Occipital lobe (tissue), 2 donors: ENCODE data around the gene ZCCHC2. TPM values are rescaled to one million over a fixed set of nuclear protein-coding genes. Genes with fewer than 3 reads are reported as not detected.
A peak's percentile ranks its signal among the peaks of the same experiment; 100 is the strongest.

Source experiments
- DNase-seq: peaks from one replicate; lab custom pipeline; 2025; lab: John Stamatoyannopoulos, UW
- total RNA-seq: library from RNA; depleted of rRNA; stranded (reverse); fragments of >200 nt; gene quantifications from one replicate; pipeline ENCODE4 v1.2.3, GENCODE V29; 2014

Gene ZCCHC2
- total RNA-seq: 13.1 TPM

DNA sequence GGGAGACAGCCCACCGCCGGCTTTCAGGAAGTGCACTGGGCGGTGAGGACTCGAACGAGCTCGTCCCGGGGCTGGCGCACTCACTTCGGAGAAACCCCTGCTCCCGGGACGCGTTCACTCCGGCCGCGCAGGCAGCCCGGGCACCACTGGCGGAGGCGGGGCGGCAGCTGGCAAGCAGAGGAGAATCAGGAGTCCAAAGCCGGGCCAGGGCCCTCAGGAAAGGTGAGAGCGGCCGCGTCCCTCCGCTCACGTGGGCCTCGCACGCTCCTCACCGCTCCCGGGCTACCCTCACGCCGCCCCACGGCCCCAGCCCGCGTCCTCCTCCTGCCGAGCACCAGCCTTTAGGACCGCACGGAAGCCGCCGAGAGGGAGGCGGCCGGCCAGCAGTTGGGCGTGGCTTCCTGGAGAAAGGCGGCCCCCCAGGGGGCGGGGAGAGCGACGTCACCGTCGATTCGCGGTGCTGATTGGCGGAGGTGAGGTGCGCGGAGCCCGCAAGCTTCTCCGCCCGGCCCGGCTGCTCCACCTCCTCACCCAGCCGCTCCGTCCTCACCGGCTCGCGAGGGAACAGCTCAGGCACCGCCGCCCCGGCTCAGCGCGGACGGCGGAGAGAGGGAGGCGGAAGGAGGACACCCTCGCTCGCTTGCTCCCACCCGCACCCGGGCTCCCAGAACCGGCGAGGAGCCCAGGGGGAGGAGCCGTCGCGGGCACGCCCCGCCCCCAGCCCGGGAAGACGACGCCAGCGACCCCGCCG lies at the start of gene ZCCHC2:
Gene ZCCHC2 (plus strand): TSS at position 522 of the 751 bp plus-strand sequence. CDS start 400 bp downstream, outside the sequence.
- peak; percentile 98 for DNase-seq

DNA sequence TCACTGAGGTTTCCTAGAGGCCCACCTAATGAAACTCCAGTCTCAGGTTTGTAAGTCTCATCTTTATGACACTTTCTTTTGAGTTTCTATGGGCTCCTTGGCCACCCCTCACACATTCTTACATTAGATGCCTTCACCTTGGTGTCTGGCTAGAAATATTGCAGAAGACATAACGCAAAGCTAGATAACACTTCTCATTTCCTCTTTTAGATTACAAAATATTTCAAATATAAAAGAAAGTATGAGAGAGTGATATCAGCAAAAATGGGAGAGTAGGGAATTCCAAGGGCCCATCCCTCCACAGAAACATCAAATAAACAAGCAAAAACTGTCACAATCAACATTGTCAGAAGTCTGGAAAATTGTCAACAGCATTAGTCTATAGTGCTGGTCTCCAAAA lies 43.3 kb upstream of the ZCCHC2 start:
- no peak for DNase-seq

DNA sequence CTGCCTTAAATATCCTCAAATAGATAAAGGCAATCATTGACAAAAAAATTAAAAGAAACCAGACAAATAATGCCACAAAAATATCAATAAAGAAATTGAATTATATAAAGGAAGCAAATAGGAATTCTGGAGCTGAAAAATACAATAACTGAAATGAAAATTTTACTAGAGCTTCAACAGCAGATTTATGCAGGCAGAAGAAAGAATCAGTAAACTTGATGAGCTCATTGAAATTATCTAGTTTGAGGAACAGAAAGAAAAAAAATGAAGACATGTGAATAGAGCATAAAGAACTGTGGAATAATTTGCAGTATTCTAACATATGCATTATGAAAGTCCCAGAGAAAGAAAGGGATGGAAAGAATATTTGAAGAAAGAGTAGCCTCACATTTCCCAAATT lies 41.9 kb upstream of the ZCCHC2 start:
- no peak for DNase-seq

DNA sequence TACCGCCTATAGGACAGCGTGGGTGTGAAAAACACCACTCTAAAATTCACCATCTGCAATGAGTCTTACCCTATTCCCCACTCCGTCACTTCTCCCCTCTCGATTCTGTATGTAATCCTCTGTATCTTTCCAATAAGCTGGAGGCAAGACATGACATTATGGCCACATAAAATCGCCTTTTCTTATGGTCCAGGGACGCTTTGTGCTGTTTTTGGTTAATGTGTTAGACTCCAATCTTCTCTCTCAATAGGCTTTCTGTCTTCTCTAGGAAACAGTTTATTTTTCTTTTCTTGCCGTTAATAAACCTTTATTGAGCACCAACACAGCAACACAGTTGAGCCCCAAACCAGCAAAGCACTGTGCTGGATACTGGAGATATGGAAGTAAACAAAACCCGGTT lies 37.9 kb upstream of the ZCCHC2 start:
- no peak for DNase-seq

DNA sequence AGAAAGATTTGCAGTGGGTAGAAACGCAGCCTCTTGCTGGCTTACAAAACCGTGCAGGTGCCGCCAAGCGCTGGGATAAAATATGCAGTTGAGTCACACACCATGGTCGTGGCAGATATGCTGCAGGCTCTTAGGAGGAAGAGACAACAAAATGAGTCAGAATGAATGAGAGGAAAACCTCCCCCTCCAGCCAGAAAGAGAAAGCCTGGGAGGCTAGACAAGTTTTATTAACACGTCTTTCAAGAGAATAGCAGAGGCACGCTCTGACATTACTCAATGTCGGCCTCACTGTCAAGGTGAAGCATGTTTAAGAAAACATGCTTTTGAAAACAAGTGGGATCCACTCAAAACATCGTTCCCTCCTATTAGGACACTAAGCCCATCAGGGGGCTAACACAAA lies 37.1 kb upstream of the ZCCHC2 start:
- peak; percentile 21 for DNase-seq

DNA sequence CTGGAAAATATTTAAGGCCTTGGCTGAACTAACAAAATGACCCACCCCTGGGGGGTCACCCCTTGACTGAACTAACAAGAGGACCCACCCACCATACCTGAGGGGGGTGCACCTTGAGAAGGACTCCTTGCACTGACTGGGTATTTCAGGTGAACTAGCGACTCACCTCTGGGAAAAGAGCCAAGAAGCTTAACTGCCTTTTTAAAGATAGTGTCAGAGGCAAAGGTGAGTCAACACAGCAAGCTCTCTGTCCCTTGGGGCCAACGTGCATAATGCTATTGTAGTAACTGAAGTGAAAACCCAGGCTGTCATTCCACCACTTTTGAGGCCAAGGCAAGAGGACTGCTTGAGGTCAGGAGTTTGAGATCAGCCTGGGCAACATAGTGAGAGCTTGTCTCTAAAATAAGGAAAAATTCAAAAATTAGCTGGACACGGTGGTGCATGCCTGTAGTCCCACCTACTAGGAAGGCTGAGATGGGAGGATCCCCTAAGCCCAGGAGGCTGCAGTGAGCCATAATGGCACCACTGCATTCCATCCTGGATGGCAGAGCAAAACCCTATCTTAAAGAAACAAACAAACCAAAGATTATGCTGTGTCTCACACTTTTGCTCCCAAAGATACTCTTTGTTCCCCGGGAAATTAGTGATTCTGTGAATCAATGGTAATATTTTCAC lies 36.4 kb upstream of the ZCCHC2 start:
- DNase-seq: no peak

DNA sequence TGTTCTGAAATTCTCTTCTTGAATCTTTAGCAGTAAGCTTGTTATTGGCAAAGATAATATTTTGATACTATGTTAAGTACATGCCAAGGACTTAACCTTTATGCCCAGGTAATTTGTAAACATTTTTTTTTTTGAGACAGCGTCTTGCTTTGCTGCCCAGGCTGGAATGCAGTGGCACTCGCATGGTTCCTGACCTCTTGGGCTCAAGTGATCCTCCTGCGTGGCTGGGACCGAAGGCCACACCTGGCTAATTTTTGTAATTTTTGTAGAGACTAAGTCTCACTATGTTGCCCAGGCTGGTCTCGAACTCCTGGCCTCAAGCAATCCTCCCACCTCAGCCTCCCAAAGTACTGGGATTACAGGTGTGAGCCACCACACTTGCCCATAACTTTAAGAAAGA lies 35.7 kb upstream of the ZCCHC2 start:
- no peak for DNase-seq

DNA sequence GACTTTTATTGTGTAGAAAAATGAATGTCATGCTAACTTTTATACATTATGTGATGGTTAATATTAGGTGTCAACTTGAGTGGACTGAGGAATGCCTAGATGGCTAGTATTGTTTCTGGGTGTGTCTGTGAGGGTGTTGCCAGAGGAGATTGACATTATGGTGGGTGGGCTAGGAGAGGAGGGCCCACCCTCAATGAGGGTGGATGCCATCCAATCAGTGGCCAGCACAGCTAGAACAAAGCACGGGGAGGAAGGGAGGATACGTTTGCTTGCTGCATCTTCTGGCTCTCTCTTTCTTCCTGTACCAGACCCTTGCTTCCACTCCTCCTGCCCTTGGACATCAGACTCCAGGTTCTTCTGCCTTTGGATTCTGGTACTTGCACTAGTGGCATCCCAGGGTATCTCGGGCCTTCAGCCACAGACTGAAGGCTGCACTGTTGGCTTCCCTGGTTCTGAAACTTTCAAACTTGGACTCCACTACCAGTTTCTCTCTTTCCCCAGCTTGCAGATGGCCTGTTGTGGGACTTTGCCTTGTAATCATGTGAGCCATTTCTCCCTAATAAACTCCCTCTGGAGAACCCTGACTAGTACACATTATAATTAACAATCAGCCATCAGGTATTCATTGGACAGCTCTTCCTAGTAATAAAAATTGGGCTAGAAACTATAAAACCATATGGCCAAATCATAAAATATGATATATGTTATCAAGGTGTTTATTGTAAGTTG lies 31.7 kb upstream of the ZCCHC2 start:
- DNase-seq: no peak

DNA sequence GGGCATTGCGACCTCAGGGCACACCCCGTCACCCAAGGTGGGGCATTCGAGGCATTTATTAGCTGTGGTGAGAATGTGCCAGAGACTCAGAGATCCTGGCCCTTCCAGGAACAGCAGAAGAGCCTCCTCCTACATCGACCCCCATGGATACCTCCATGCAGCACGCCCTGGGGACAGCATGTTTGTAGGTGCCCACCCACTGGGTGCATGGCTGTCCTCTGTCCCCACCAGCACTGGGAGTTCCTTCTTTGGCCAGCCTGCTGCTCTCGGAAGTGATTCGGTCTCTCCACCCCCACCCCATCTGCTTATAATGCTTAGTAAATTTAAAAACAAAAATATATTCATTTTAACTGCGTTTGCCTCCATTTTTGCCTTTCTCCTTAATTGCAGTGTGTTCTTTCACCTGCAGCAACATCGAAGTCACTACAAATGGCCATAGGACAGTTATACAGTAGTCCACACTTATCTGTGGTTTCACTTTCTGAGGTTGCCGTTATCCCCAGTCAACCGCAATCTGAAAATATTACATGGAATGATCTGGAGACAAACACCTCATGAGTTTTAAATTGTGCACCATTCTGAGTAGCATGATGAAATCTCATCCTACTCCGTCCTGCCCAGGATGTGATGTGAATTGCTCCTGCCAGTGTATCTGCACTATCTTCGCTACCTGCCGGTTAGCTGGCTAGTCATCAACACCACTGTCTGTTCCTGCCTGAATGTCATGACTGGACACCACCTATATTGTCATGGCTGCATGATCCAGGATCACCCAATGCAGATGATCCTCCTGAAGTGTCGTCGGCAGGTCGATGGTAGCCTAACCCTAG lies 29.6 kb upstream of the ZCCHC2 start:
- DNase-seq: no peak

DNA sequence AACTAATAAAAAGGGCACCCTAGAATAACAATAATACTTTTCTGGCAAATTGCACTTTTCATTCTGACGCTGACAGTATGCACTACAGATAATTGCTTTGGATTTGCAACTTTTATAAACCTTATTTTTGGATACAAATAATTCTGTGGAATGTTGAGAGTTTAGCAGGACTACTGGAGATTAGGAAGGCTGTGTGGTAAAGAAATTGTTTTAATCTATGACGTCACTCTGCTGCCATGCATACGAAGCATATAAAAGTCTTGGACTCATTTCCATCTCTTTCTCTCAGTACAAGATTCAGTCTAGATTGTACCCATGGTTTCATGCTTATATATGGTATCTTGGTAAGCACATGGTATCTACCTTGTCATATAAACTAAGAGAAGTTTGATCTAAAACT lies 28.1 kb upstream of the ZCCHC2 start:
- no peak for DNase-seq

DNA sequence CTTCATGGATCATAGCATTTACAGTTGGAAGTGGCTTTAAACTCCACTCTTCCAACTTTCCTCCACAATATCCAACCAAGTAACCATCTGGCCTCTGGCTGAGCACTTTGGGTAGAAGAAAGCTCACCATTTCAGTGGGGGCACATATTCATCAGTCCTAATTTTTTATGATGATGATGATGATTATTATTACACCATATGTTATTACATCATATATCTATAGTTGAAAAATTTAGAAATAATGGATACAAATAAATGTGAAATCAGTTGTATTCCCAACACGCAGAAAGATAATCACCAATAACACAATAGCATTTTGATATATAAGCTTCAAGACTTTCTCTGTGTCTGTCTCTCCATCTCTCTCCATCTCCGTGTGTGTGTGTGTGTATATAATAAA lies 26.6 kb upstream of the ZCCHC2 start:
- DNase-seq: no peak

DNA sequence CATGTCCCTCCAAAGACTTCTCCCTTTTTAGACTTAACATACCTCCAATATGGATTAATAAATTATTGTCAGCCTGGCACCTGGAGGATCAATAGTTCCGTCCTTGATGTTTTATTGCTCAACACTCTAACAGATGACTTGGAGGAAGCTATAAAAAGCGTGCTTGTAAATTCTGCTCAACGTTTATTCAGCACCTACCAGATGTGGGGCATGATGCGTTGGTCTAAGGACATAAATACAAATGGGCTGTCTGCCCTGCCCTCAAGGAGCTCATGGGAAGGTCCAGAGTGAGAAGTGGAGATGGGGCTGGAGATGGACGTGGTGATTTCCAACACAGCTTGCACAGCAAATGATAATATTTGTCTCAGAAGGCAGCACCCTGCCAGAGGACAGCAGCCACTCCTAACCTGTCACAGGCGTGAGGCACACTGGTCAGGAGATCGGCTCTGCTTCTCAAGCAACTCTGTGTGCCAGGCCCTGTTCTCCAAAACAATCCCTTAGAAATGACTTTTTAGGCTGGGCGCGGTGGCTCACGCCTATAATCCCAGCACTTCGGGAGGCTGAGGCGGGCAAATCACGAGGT lies 25.5 kb upstream of the ZCCHC2 start:
- DNase-seq: no peak

DNA sequence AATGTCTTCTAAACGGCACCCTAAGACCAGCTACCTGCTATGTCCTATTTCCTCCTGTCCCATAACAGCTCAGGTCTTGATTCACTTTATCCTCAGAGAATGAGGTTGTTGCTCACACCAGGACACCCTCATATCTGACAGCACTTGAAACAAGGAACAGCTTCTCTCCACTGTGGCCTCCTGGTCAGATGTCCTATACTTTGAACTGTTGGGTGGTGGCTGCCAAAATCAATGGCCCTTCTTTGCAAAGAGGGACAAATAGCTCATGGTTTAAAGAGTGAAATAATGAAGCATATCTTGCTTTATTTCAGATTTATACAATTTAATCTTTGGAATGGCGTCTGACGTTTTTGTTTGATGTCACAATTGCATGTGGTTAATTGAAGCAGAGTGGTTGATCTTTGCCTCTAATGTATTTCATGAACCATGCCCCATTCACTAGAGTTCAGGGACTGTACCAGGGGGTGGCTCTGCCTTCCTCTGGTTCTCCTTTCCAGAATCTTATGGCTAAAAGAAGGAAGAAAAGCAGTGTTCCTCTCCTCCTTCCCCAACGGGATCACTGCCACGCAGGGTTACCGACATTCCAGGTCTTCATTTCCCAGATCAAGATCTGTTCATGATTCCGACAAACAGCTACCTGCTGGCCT lies 24.1 kb upstream of the ZCCHC2 start:
- no peak for DNase-seq

DNA sequence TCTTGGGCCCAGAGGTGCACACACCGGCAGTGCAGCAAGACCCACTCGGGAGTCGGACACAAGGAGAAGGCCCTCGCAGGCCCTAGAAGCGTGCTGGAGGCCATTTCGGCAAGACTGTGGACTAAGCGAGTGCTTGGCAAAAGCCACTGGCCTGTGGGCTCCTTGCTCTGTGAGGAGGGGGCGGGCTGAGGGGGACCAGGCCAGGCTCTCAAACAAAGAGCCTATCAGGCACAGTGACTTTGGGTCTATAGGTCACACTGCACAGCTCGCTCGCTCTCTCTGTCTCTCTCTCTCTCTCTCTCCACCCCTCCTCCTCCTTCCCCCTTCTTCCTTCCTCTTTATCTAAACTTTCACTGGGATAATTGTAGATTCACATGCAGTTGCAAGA lies 23.6 kb upstream of the ZCCHC2 start:
- DNase-seq: no peak

DNA sequence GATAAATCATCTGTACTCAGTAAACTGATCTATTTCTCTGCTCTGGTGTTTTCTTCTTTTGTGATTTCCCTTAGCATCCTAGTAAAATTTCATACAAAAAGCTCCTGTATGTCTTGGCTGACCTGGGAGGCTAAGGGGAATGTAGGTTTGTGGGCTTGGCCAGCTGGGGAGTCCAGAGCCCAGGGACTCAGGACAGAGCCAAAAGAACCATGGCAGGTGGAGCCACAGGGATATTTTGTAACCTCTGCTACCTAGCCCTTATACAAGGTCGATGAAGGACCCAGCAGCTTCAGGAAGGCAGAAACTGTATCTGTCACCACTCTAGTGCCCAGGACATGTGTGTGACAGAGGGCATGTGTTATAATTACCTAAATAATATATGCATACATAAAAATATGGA lies 22.7 kb upstream of the ZCCHC2 start:
- no peak for DNase-seq

DNA sequence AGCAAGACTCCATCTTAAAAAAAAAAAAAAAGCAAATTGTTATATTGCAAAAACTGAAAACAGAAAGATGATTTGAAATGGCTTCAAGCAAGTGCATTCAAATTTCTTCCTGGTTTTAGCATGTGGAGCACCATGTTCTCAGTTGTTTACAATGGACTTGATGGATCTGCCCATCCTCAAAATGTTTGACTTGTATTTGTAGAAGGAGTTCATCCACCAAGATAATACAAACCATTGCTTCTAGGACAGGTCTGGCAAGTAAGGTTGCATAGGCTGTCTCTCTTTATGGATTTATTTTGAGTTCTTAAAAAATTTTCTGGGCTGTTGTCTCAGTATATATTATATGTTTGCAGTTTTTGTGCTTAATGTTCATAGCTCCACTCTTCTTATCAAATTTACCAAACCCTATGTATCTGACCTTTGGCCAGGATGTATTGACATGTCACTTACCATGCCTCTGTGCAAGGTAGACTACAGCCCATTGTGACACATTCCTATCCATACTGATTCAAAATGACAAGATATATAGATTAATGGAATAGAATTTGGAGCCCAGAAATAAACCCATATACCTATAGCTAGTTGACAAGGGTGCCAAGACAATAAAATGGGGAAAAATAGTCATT lies 21.7 kb upstream of the ZCCHC2 start:
- no peak for DNase-seq

DNA sequence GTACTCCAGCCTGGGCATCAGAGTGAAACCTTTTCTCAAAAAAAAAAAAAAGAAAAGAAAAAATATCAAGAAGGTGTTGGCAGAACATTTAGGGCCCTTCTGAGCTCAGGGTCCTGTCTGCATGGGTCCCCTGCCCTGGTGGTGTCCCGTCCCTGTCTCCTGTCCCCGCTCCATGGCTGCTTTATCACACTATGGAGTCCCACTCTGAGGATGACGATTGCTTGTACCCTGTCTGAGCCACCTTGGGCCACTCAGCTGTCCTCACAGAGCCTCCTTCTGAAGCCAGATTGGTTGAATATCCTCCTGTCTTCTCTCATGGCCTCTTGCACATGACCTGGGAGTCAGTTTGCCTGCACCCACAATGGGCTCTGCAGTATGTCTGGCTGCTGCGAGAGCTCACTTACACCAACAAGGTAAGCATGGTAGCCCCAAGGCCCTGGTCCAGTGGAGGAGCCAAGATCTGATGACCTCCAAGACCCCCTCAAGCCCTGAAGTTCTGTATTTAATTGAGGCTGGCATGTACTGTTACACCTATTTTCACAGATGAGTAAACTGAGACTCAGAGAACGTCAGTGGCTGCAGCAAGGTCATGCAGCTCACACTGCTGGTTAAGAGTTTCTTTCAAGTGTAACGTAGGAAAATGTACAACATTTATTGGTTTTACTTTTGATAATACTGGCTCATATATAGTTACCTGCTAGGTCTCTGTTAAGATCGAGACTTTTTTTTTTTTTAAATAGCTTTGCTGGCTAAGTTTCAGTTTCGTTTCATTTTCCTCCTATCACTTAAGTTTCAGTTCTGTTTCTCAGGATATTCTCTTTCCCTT lies 16.9 kb upstream of the ZCCHC2 start:
- no peak for DNase-seq

DNA sequence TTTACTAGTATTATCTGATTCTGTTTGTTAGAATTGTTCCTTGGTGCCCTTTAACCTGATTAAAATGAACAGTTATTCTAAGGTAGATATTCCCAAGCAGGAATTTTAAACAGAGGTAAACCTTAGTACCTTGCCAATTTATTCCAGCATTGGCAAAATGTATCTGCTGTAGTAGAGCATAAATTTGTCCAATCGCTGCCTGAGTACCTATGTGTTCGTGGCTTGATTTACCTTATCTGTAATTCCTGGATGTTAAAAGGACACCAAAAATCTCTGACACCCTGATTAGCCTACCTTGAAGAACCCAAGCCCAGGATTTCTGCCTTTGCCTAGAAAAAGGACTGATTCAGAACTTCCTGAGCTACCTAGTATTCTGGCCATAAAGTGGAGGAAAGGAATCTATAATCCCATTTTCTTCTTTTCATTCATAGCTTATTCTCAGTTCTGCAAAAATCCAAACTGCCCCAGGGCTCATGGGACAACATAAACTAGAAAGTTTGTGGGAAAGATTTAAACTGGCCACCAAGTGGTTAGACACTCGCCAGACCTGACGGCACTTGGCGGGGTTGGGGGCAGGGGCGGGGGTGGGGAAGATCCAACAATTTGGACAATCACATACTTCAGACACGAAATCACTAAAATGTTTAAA lies 16.2 kb upstream of the ZCCHC2 start:
- DNase-seq: no peak

DNA sequence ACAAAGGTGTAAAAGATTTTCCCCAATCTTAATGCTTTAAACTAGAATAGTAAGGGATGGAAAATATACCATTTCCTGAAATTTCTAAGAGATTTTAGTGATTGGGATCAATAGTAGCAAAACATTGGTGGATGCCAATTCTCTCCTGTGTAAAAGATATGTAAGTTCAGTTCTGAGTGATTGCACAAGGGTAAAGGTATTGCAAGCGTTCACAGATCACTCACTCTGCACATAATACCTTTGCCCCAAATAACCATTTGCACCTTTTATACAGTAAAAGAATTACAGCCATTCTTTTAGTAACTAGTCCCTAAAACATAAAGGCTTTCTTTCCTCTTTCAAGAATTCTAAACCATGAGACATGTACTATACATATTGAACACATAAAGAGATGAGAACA lies 13.0 kb upstream of the ZCCHC2 start:
- no peak for DNase-seq
